Spleen (tissue), 3 donors: Measurements from ENCODE around the gene SLC36A4.

Experiments
- POLR2A ChIP-seq, 3 donors: fragments of 450-650 bp; IDR thresholded peaks; one replicate each; pipeline ENCODE4 v1.5.1; 2017; ENCODE audit warnings: antibody characterized with exemption in 3 of 3, mild to moderate bottlenecking in 1 of 3
- POLR2AphosphoS5 ChIP-seq, 3 donors: sonication (generic); formaldehyde crosslinking; IDR thresholded peaks; one replicate each; pipeline ENCODE4 v1.5.1; 2017; ENCODE audit warnings: antibody characterized with exemption in 3 of 3

GRCh38 chr11:93244018-93244417 lies 46.2 kb upstream of the SLC36A4 start:
- TF ChIP-seq POLR2A (IDR thresholded peaks at IDR 0.05), result no peak
- TF ChIP-seq POLR2AphosphoS5 (IDR thresholded peaks at IDR 0.05), result no peak
